ENCODE data around the gene SRGAP3.

SRGAP3 gene

GRCh38 chr3:9059489-9060400 is 189.7 kb downstream of the SRGAP3 start:
- no peak for DNase-seq (ENCODE audit: low read depth, low spot score)

GRCh38 chr3:9056581-9056980 is 192.9 kb downstream of the SRGAP3 start:
- DNase-seq (ENCODE audit: low read depth, low spot score) = no peak

GRCh38 chr3:9047452-9048346 is 201.7 kb downstream of the SRGAP3 start:
- no peak for DNase-seq (ENCODE audit: low read depth, low spot score)

GRCh38 chr3:9045371-9045770 is 204.1 kb downstream of the SRGAP3 start:
- DNase-seq (ENCODE audit: low read depth, low spot score) = no peak

- DNase-seq (ENCODE audit: low read depth, low spot score) = no peak
These were observed 206.4 kb downstream of the SRGAP3 start for GRCh38 chr3:9043063-9043462.

GRCh38 chr3:9041626-9042025 is 207.8 kb downstream of the SRGAP3 start:
- no peak for DNase-seq (ENCODE audit: low read depth, low spot score)

- DNase-seq (ENCODE audit: low read depth, low spot score) = no peak
These were observed 208.4 kb downstream of the SRGAP3 start for GRCh38 chr3:9040996-9041395.

GRCh38 chr3:9037144-9037711 is 212.2 kb downstream of the SRGAP3 start:
- DNase-seq (ENCODE audit: low read depth, low spot score) = no peak

GRCh38 chr3:9036404-9037131 is 212.9 kb downstream of the SRGAP3 start:
- DNase-seq (ENCODE audit: low read depth, low spot score) = no peak

GRCh38 chr3:9035961-9036360 is 213.5 kb downstream of the SRGAP3 start:
- no peak for DNase-seq (ENCODE audit: low read depth, low spot score)

- DNase-seq (ENCODE audit: low read depth, low spot score) = no peak
These were observed 214.0 kb downstream of the SRGAP3 start for GRCh38 chr3:9035473-9035872.

- no peak for DNase-seq (ENCODE audit: low read depth, low spot score)
These were observed 215.6 kb downstream of the SRGAP3 start for GRCh38 chr3:9033867-9034266.

- DNase-seq (ENCODE audit: low read depth, low spot score) = no peak
These were observed 217.1 kb downstream of the SRGAP3 start for GRCh38 chr3:9032231-9032777.

- DNase-seq (ENCODE audit: low read depth, low spot score) = no peak
These were observed 219.4 kb downstream of the SRGAP3 start for GRCh38 chr3:9030034-9030433.

- DNase-seq (ENCODE audit: low read depth, low spot score) = no peak
These were observed 221.3 kb downstream of the SRGAP3 start for GRCh38 chr3:9028134-9028533.

GRCh38 chr3:9026320-9027045 is 223.0 kb downstream of the SRGAP3 start:
- DNase-seq (ENCODE audit: low read depth, low spot score) = no peak

GRCh38 chr3:9024341-9024740 is 225.1 kb downstream of the SRGAP3 start:
- no peak for DNase-seq (ENCODE audit: low read depth, low spot score)

GRCh38 chr3:9023226-9023590 is 226.2 kb downstream of the SRGAP3 start:
- DNase-seq (ENCODE audit: low read depth, low spot score) = no peak

GRCh38 chr3:9022305-9023225 is 226.9 kb downstream of the SRGAP3 start:
- DNase-seq (ENCODE audit: low read depth, low spot score) = no peak

All from activated naive CD8-positive, alpha-beta T cell treated with anti-CD3 and anti-CD28 coated beads, Interleukin-2, amount 50 U/mL, for 16 hours (primary cell).